Activated T-cell treated with anti-CD3 and anti-CD28 coated beads, Interleukin-2, amount 50 U/mL, for 1 hour (primary cell): Measurements from ENCODE around the gene PRMT3.
"Not testable (repeated sequence)": the region's sequence is repeated elsewhere in the genome, so short reads cannot be mapped to it uniquely, and the experiment has no call there.

Experiments
- DNase-seq: peaks from one replicate; pipeline ENCODE4 v3.0.0-alpha.2; 2020

Gene PRMT3

GRCh38 chr11:20387261-20388095 lies at the start of gene PRMT3:
PRMT3 (plus strand) TSS chr11:20387716; CDS start chr11:20387747, 31 bp downstream.
- DNase-seq: peak; percentile 99

GRCh38 chr11:20342347-20343141 lies 45.0 kb upstream of the PRMT3 start:
- no peak for DNase-seq

GRCh38 chr11:20351136-20351535 lies 36.4 kb upstream of the PRMT3 start:
- no peak for DNase-seq

GRCh38 chr11:20351751-20352262 lies 35.7 kb upstream of the PRMT3 start:
- no peak for DNase-seq

GRCh38 chr11:20353829-20354434 lies 33.6 kb upstream of the PRMT3 start:
- no peak for DNase-seq

GRCh38 chr11:20355221-20356219 lies 32.0 kb upstream of the PRMT3 start:
- DNase-seq: peak; percentile 38

- no peak for DNase-seq
These were observed 30.4 kb upstream of the PRMT3 start for GRCh38 chr11:20357150-20357549.

- no peak for DNase-seq
These were observed 26.9 kb upstream of the PRMT3 start for GRCh38 chr11:20360650-20361049.

- DNase-seq: no peak
These were observed 25.0 kb upstream of the PRMT3 start for GRCh38 chr11:20362481-20362880.

GRCh38 chr11:20363149-20363499 lies 24.4 kb upstream of the PRMT3 start:
- no peak for DNase-seq

GRCh38 chr11:20363500-20364340 lies 23.8 kb upstream of the PRMT3 start, which contains the start of gene HTATIP2:
HTATIP2 (plus strand) TSS chr11:20363714; CDS start chr11:20364238, 524 bp downstream.
- peak; percentile 80 for DNase-seq

GRCh38 chr11:20364341-20364792 lies 23.1 kb upstream of the PRMT3 start:
- DNase-seq: no peak

GRCh38 chr11:20365465-20365864 lies 22.1 kb upstream of the PRMT3 start:
- DNase-seq: not testable (repeated sequence)

- DNase-seq: peak; percentile 28
These were observed 20.1 kb upstream of the PRMT3 start for GRCh38 chr11:20367313-20367948.

- no peak for DNase-seq
These were observed 19.1 kb upstream of the PRMT3 start for GRCh38 chr11:20368438-20368837.

GRCh38 chr11:20369826-20370225 lies 17.7 kb upstream of the PRMT3 start:
- DNase-seq: no peak

- no peak for DNase-seq
These were observed 15.4 kb upstream of the PRMT3 start for GRCh38 chr11:20372081-20372626.

GRCh38 chr11:20373147-20373546 lies 14.4 kb upstream of the PRMT3 start:
- no peak for DNase-seq

GRCh38 chr11:20373568-20374209 lies 13.8 kb upstream of the PRMT3 start:
- no peak for DNase-seq
